Hepatic stellate cell (primary cell): ENCODE measurements around the gene SLCO1B3.
"Not testable (repeated sequence)": the region's sequence is repeated elsewhere in the genome, so short reads cannot be mapped to it uniquely, and the experiment has no call there.

Source experiments
- DNase-seq: peaks from one replicate; pipeline ENCODE4 v3.0.0; 2011; ENCODE audit warnings: low spot score

SLCO1B3 gene

GRCh38 chr12:20810487-20810886 lies at the start of gene SLCO1B3:
SLCO1B3 (plus strand) TSS chr12:20810705; CDS start chr12:20815739, 5,034 bp downstream.
- DNase-seq, result no peak

GRCh38 chr12:20777420-20777819 lies 33.1 kb upstream of the SLCO1B3 start:
- no peak for DNase-seq

GRCh38 chr12:20778969-20779368 lies 31.5 kb upstream of the SLCO1B3 start:
- no peak for DNase-seq

- not testable (repeated sequence) for DNase-seq
These were observed 30.5 kb upstream of the SLCO1B3 start for GRCh38 chr12:20779971-20780370.

- not testable (repeated sequence) for DNase-seq
These were observed 26.6 kb upstream of the SLCO1B3 start for GRCh38 chr12:20783796-20784357.

- no peak for DNase-seq
These were observed 17.5 kb upstream of the SLCO1B3 start for GRCh38 chr12:20792971-20793370.

GRCh38 chr12:20798554-20798953 lies 12.0 kb upstream of the SLCO1B3 start:
- DNase-seq, result peak; percentile 3

- DNase-seq, result no peak
These were observed 10.3 kb upstream of the SLCO1B3 start for GRCh38 chr12:20800160-20800559.

- DNase-seq, result no peak
These were observed 9.5 kb upstream of the SLCO1B3 start for GRCh38 chr12:20801035-20801434.

- no peak for DNase-seq
These were observed 4.6 kb upstream of the SLCO1B3 start for GRCh38 chr12:20805921-20806320.

- DNase-seq, result no peak
These were observed 3.1 kb upstream of the SLCO1B3 start for GRCh38 chr12:20807192-20808080.

GRCh38 chr12:20808521-20808920 lies 2.0 kb upstream of the SLCO1B3 start:
- no peak for DNase-seq

- no peak for DNase-seq
These were observed 5.1 kb downstream of the SLCO1B3 start for GRCh38 chr12:20815574-20815973.

- no peak for DNase-seq
These were observed 11.9 kb downstream of the SLCO1B3 start for GRCh38 chr12:20822415-20822814.

GRCh38 chr12:20822925-20823324 lies 12.4 kb downstream of the SLCO1B3 start:
- DNase-seq, result no peak

- DNase-seq, result no peak
These were observed 19.4 kb downstream of the SLCO1B3 start for GRCh38 chr12:20829919-20830318.

GRCh38 chr12:20830456-20830855 lies 20.0 kb downstream of the SLCO1B3 start:
- no peak for DNase-seq

- no peak for DNase-seq
These were observed 22.4 kb downstream of the SLCO1B3 start for GRCh38 chr12:20832911-20833310.

GRCh38 chr12:20852649-20853048 lies 42.1 kb downstream of the SLCO1B3 start:
- no peak for DNase-seq

- DNase-seq, result no peak
These were observed 52.6 kb downstream of the SLCO1B3 start for GRCh38 chr12:20863056-20863455.

- no peak for DNase-seq
These were observed 55.4 kb downstream of the SLCO1B3 start for GRCh38 chr12:20865873-20866272.

- no peak for DNase-seq
These were observed 57.8 kb downstream of the SLCO1B3 start for GRCh38 chr12:20868277-20868676.

- DNase-seq, result no peak
These were observed 72.8 kb downstream of the SLCO1B3 start for GRCh38 chr12:20883288-20883687.

GRCh38 chr12:20885116-20885515 lies 74.6 kb downstream of the SLCO1B3 start:
- no peak for DNase-seq
